SK-N-SH treated with all-trans-retinoic acid at 6 μM for 48 hours (cell line): Measurements from ENCODE around the gene NSMF.

Experiments used
- PATZ1 ChIP-seq: fragments of 250-450 bp; sonication (Bioruptor Pico); IDR thresholded peaks from 2 replicates; pipeline ENCODE4 v1.8.0; 2020; ENCODE audit warnings: mild to moderate bottlenecking, moderate library complexity, borderline replicate concordance
- ZC3H10 ChIP-seq: fragments of 250-450 bp; sonication (Bioruptor Pico); IDR thresholded peaks from 2 replicates; pipeline ENCODE4 v1.5.1; 2021; ENCODE audit warnings: mild to moderate bottlenecking, moderate library complexity

GRCh38 chr9:137463931-137464290, 4.8 kb upstream of the NSMF start:
- TF ChIP-seq PATZ1 (CRISPR knock-in tag): no peak
- TF ChIP-seq ZC3H10 (CRISPR knock-in tag): no peak
